ENCODE results near the gene APOE. TPM values are rescaled to one million over a fixed set of nuclear protein-coding genes. Genes with fewer than 3 reads are reported as not detected.
"Not testable (repeated sequence)": the region's sequence is repeated elsewhere in the genome, so short reads cannot be mapped to it uniquely, and the experiment has no call there.

APOE gene
- total RNA-seq, 5 donors from 2014 or later (not counting 1 experiment from before 2014, with no cell fraction given) = 2.0 to 9.5 (median 6.8) TPM

GRCh38 chr19:44904426-44904994, 1.1 kb upstream of the APOE start:
- peaks cover 19 to 23% of the 10 kb centered on the region in 2 donors for H3K27me3 Mint-ChIP-seq
- Histone ChIP-seq H3K36me3 (ENCODE audit: control insufficient read depth in 2 of 2, extremely low read depth in 1 of 2, insufficient read depth in 1 of 2, low read length in 1 of 2) (peaks cover 11 to 24% of the 10 kb centered on the region in 2 donors), H3K4me3 (ENCODE audit: control insufficient read depth in 1 of 2, extremely low read depth in 1 of 2, low read length in 1 of 2) (no peak overlapping the region), H3K4me1 (ENCODE audit: control insufficient read depth in 1 of 2, extremely low read depth in 1 of 2, insufficient read depth in 2 of 2, low read length in 2 of 2) (peaks cover 0 to 17% of the 10 kb centered on the region in 2 experiments), H3K27ac (ENCODE audit: low read length) (no peak overlapping the region), H3K27me3 (replicated peaks in 1 of 2; ENCODE audit: control insufficient read depth in 2 of 2, extremely low read depth in 1 of 2, insufficient read depth in 2 of 2, low read length in 1 of 2) (peaks cover 0 to 47% of the 10 kb centered on the region in 2 experiments), H3K9me3 (no peaks in the 10 kb centered on the region)
- ChIA-PET POLR2A (interaction anchor here in 1 of 2 donors (0.6 kb wide), 1 partner anchor 124 kb away, joined by 3 read pairs; no protein-coding TSS in a partner anchor), CTCF (no interaction called here)
- no peaks in the 10 kb centered on the region for H3K9me3 Mint-ChIP-seq
- 84% methylated on average over 10 of the region's 12 CpGs for WGBS (ENCODE audit: insufficient coverage)
- H3K27ac Mint-ChIP-seq = no peak overlapping the region
- H3K36me3 Mint-ChIP-seq = peaks cover 10% of the 10 kb centered on the region
- DNase-seq (no peak), ATAC-seq (replicated peaks in 1 of 4) (no peak)
- H3K4me3 Mint-ChIP-seq = no peak overlapping the region
- H3K4me1 Mint-ChIP-seq = peaks cover 8 to 12% (median 8%) of the 10 kb centered on the region in 3 donors

- Histone ChIP-seq H3K4me3 (ENCODE audit: control insufficient read depth in 1 of 2, extremely low read depth in 1 of 2, low read length in 1 of 2) (no peak overlapping the region), H3K9me3 (no peaks in the 10 kb centered on the region), H3K4me1 (ENCODE audit: control insufficient read depth in 1 of 2, extremely low read depth in 1 of 2, insufficient read depth in 2 of 2, low read length in 2 of 2) (peaks cover 0 to 17% of the 10 kb centered on the region in 2 experiments), H3K36me3 (ENCODE audit: control insufficient read depth in 2 of 2, extremely low read depth in 1 of 2, insufficient read depth in 1 of 2, low read length in 1 of 2) (peaks cover 0 to 5% of the 10 kb centered on the region in 2 donors), H3K27me3 (replicated peaks in 1 of 2; ENCODE audit: control insufficient read depth in 2 of 2, extremely low read depth in 1 of 2, insufficient read depth in 2 of 2, low read length in 1 of 2) (peaks cover 0 to 67% of the 10 kb centered on the region in 2 experiments), H3K27ac (ENCODE audit: low read length) (no peak overlapping the region)
- peaks cover 28 to 35% of the 10 kb centered on the region in 2 donors for H3K27me3 Mint-ChIP-seq
- 94% methylated on average over 11 of the region's 12 CpGs for WGBS (ENCODE audit: insufficient coverage)
- H3K27ac Mint-ChIP-seq = no peak overlapping the region
- ATAC-seq (replicated peaks in 1 of 4) (no peak), DNase-seq (no peak)
- ChIA-PET CTCF (no interaction called here), POLR2A (interaction anchor here in 1 of 2 donors (0.6 kb wide), 1 partner anchor 298 kb away, joined by 3 read pairs; no protein-coding TSS in a partner anchor)
- H3K9me3 Mint-ChIP-seq = no peaks in the 10 kb centered on the region
- H3K36me3 Mint-ChIP-seq = peaks cover 5% of the 10 kb centered on the region
- peaks cover 8 to 12% (median 8%) of the 10 kb centered on the region in 3 donors for H3K4me1 Mint-ChIP-seq
- no peak overlapping the region for H3K4me3 Mint-ChIP-seq
These were observed 2.0 kb downstream of the APOE start for GRCh38 chr19:44907613-44908012.

- POLR2A ChIA-PET = interaction anchor here in 1 of 2 donors (0.6 kb wide), 1 partner anchor 298 kb away, joined by 3 read pairs; no protein-coding TSS in a partner anchor
- 97% methylated on average over 38 of the region's 46 CpGs for WGBS (ENCODE audit: insufficient coverage)
These were observed 2.7 kb downstream of the APOE start for GRCh38 chr19:44908074-44908835.

GRCh38 chr19:44908836-44909261, 3.3 kb downstream of the APOE start:
- H3K9me3 ChIP-seq = no peaks in the 10 kb centered on the region
- Mint-ChIP-seq H3K4me3 (no peak overlapping the region), H3K9me3 (no peaks in the 10 kb centered on the region), H3K36me3 (no peaks in the 10 kb centered on the region), H3K27me3 (peaks cover 32 to 46% of the 10 kb centered on the region in 2 donors), H3K27ac (no peak overlapping the region), H3K4me1 (peaks cover 7 to 12% (median 8%) of the 10 kb centered on the region in 3 donors)
- H3K27ac ChIP-seq (ENCODE audit: low read length) = no peak overlapping the region
- no peaks in the 10 kb centered on the region for H3K36me3 ChIP-seq (ENCODE audit: control insufficient read depth in 2 of 2, extremely low read depth in 1 of 2, insufficient read depth in 1 of 2, low read length in 1 of 2)
- POLR2A ChIA-PET = no interaction called here
- CTCF ChIA-PET = no interaction called here
- DNase-seq (no peak), ATAC-seq (replicated peaks in 1 of 4) (no peak)
- no peak overlapping the region for H3K4me3 ChIP-seq (ENCODE audit: control insufficient read depth in 1 of 2, extremely low read depth in 1 of 2, low read length in 1 of 2)
- peaks cover 0 to 14% of the 10 kb centered on the region in 2 experiments for H3K4me1 ChIP-seq (ENCODE audit: control insufficient read depth in 1 of 2, extremely low read depth in 1 of 2, insufficient read depth in 2 of 2, low read length in 2 of 2)
- WGBS (ENCODE audit: insufficient coverage) = 93% methylated on average over 44 of the region's 44 CpGs
- peaks cover 0 to 77% of the 10 kb centered on the region in 2 experiments for H3K27me3 ChIP-seq (replicated peaks in 1 of 2; ENCODE audit: control insufficient read depth in 2 of 2, extremely low read depth in 1 of 2, insufficient read depth in 2 of 2, low read length in 1 of 2)

More at GRCh38 chr19:44908074-44908835, 2.7 kb downstream of the APOE start:
- Histone ChIP-seq H3K9me3 (no peaks in the 10 kb centered on the region), H3K4me3 (ENCODE audit: control insufficient read depth in 1 of 2, extremely low read depth in 1 of 2, low read length in 1 of 2) (no peak overlapping the region), H3K36me3 (ENCODE audit: control insufficient read depth in 2 of 2, extremely low read depth in 1 of 2, insufficient read depth in 1 of 2, low read length in 1 of 2) (no peaks in the 10 kb centered on the region), H3K27ac (ENCODE audit: low read length) (no peak overlapping the region), H3K27me3 (replicated peaks in 1 of 2; ENCODE audit: control insufficient read depth in 2 of 2, extremely low read depth in 1 of 2, insufficient read depth in 2 of 2, low read length in 1 of 2) (peaks cover 0 to 74% of the 10 kb centered on the region in 2 experiments), H3K4me1 (ENCODE audit: control insufficient read depth in 1 of 2, extremely low read depth in 1 of 2, insufficient read depth in 2 of 2, low read length in 2 of 2) (peaks cover 0 to 17% of the 10 kb centered on the region in 2 experiments)
- CTCF ChIA-PET = no interaction called here
- Mint-ChIP-seq H3K36me3 (peaks cover 3% of the 10 kb centered on the region), H3K27ac (no peak overlapping the region), H3K4me3 (no peak overlapping the region), H3K4me1 (peaks cover 8 to 12% (median 8%) of the 10 kb centered on the region in 3 donors), H3K9me3 (no peaks in the 10 kb centered on the region), H3K27me3 (peaks cover 32 to 41% of the 10 kb centered on the region in 2 donors)
- DNase-seq = no peak
- ATAC-seq (replicated peaks in 1 of 4) = no peak

- DNase-seq (no peak), ATAC-seq (replicated peaks in 1 of 4) (no peak)
- H3K36me3 Mint-ChIP-seq = no peaks in the 10 kb centered on the region
- no peak overlapping the region for H3K4me3 ChIP-seq (ENCODE audit: control insufficient read depth in 1 of 2, extremely low read depth in 1 of 2, low read length in 1 of 2)
- H3K27ac ChIP-seq (ENCODE audit: low read length) = no peak overlapping the region
- peaks cover 39 to 54% of the 10 kb centered on the region in 2 donors for H3K27me3 Mint-ChIP-seq
- H3K4me3 Mint-ChIP-seq = no peak overlapping the region
- no peaks in the 10 kb centered on the region for H3K36me3 ChIP-seq (ENCODE audit: control insufficient read depth in 2 of 2, extremely low read depth in 1 of 2, insufficient read depth in 1 of 2, low read length in 1 of 2)
- H3K4me1 ChIP-seq (ENCODE audit: control insufficient read depth in 1 of 2, extremely low read depth in 1 of 2, insufficient read depth in 2 of 2, low read length in 2 of 2) = peaks cover 0 to 17% of the 10 kb centered on the region in 2 experiments
- H3K9me3 ChIP-seq = no peaks in the 10 kb centered on the region
- peaks cover 13 to 17% (median 16%) of the 10 kb centered on the region in 3 donors for H3K4me1 Mint-ChIP-seq
- ChIA-PET CTCF (interaction anchor here (0.6 to 0.7 kb wide), 3 partner anchors 43 to 136 kb away, joined by 3 to 5 read pairs (median 4); no protein-coding TSS in a partner anchor), POLR2A (no interaction called here)
- H3K27me3 ChIP-seq (replicated peaks in 1 of 2; ENCODE audit: control insufficient read depth in 2 of 2, extremely low read depth in 1 of 2, insufficient read depth in 2 of 2, low read length in 1 of 2) = peaks cover 0 to 78% of the 10 kb centered on the region in 2 experiments
- H3K9me3 Mint-ChIP-seq = no peaks in the 10 kb centered on the region
- WGBS (ENCODE audit: insufficient coverage) = 57% methylated on average over 1 of the region's 5 CpGs
- no peak overlapping the region for H3K27ac Mint-ChIP-seq
These were observed 4.2 kb downstream of the APOE start for GRCh38 chr19:44909775-44910174.

GRCh38 chr19:44911896-44912295, 6.3 kb downstream of the APOE start:
- peaks cover 0 to 13% of the 10 kb centered on the region in 2 experiments for H3K4me1 ChIP-seq (ENCODE audit: control insufficient read depth in 1 of 2, extremely low read depth in 1 of 2, insufficient read depth in 2 of 2, low read length in 2 of 2)
- H3K36me3 Mint-ChIP-seq; H3K27ac ChIP-seq (ENCODE audit: low read length); CTCF ChIA-PET; POLR2A ChIA-PET; H3K36me3 ChIP-seq (ENCODE audit: control insufficient read depth in 2 of 2, extremely low read depth in 1 of 2, insufficient read depth in 1 of 2, low read length in 1 of 2); H3K9me3 Mint-ChIP-seq; H3K27ac Mint-ChIP-seq; H3K4me3 Mint-ChIP-seq; ATAC-seq (replicated peaks in 1 of 4); DNase-seq; H3K9me3 ChIP-seq; H3K4me3 ChIP-seq (ENCODE audit: control insufficient read depth in 1 of 2, extremely low read depth in 1 of 2, low read length in 1 of 2): not testable (repeated sequence)
- H3K27me3 ChIP-seq (replicated peaks in 1 of 2; ENCODE audit: control insufficient read depth in 2 of 2, extremely low read depth in 1 of 2, insufficient read depth in 2 of 2, low read length in 1 of 2) = peaks cover 0 to 60% of the 10 kb centered on the region in 2 experiments
- Mint-ChIP-seq H3K4me1 (peaks cover 9 to 12% (median 10%) of the 10 kb centered on the region in 3 donors), H3K27me3 (peaks cover 29 to 43% of the 10 kb centered on the region in 2 donors)
- no CpG with 5 or more reads among the region's 6 CpGs for WGBS (ENCODE audit: insufficient coverage)

Measured in T-cell (primary cell).